K562 (cell line): ENCODE results near the gene NQO2. TPM values are rescaled to one million over a fixed set of nuclear protein-coding genes. Genes with fewer than 3 reads are reported as not detected.

Experiments
- HCFC1 ChIP-seq: IDR thresholded peaks from 2 replicates; pipeline ENCODE4 v1.6.1; 2012; ENCODE audit warnings: low read depth, low read length, improper control_type of control experiment
- NFIC ChIP-seq: fragments of 450-650 bp; IDR thresholded peaks from 2 replicates; pipeline ENCODE4 v1.6.1; 2017; ENCODE audit warnings: mild to moderate bottlenecking, inconsistent platforms
- POLR2A ChIP-seq: fragments of 450-650 bp; conservative IDR thresholded peaks from 2 replicates; pipeline ENCODE4 v1.6.1; 2016
- RBM25 ChIP-seq: fragments of 200-400 bp; formaldehyde crosslinking; IDR thresholded peaks from 2 replicates; pipeline ENCODE4 v1.6.1; 2018; ENCODE audit warnings: low read length, low read depth, moderate library complexity; ENCODE audit not compliant: severe bottlenecking
- ZC3H8 ChIP-seq: fragments of 450-650 bp; IDR thresholded peaks from 2 replicates; pipeline ENCODE4 v1.6.1; 2017
- ZNF165 ChIP-seq: fragments of 250-450 bp; sonication (Bioruptor Pico); IDR thresholded peaks from 2 replicates; pipeline ENCODE4 v1.4.0; 2020; ENCODE audit warnings: borderline replicate concordance
- ZNF239 ChIP-seq: fragments of 250-450 bp; sonication (Bioruptor Pico); IDR thresholded peaks from 2 replicates; pipeline ENCODE4 v1.4.0; 2020; ENCODE audit warnings: mild to moderate bottlenecking
- ZNF507 ChIP-seq: conservative IDR thresholded peaks from 2 replicates; pipeline ENCODE4 v1.6.1; 2017; ENCODE audit warnings: missing genetic modification characterization, missing compliant biosample characterization
- polyA plus RNA-seq, 8 experiments: library from polyadenylated mRNA; depleted of rRNA in 4 of 8; stranded (reverse) in 5 of 8; unstranded in 3 of 8; fragments of >200 nt; fragmentation: Nextera tagmentation in 2 of 8; fragmentation: Illumina TruSeq in 1 of 8; extraction: Ambion mirVana in 2 of 8; extraction: Trizol in 1 of 8; gene quantifications; 2 replicates each; pipeline versions ENCODE4 v1.2.1 to v1.2.3, GENCODE V29; 2011 to 2014; ENCODE audit warnings: inconsistent platforms in 1 of 8, missing spikeins in 1 of 8
- total RNA-seq, 7 experiments: library from RNA; depleted of rRNA in 6 of 7; stranded (reverse); fragments of >200 nt in 6 of 7; fragmentation: Illumina TruSeq in 2 of 7; extraction: Trizol in 2 of 7; gene quantifications; 2 replicates each; pipeline versions ENCODE4 v1.2.1 to v1.2.3, GENCODE V29; 2011 to 2021; ENCODE audit warnings: low replicate concordance in 1 of 7
- TF ChIP-seq, protein P1 (sequence below): fragments of 450-650 bp; IDR thresholded peaks from 2 replicates; pipeline ENCODE4 v1.6.1; 2016; ENCODE audit warnings: mild to moderate bottlenecking, moderate library complexity
- TF ChIP-seq, protein P2 (sequence below): sonication (generic); formaldehyde crosslinking; IDR thresholded peaks from 2 replicates; pipeline ENCODE4 v1.8.0; 2023; ENCODE audit warnings: mild to moderate bottlenecking, missing genetic modification reagents
- TF ChIP-seq, protein P3 (sequence below): fragments of 250-450 bp; sonication (Bioruptor Pico); IDR thresholded peaks from 2 replicates; pipeline ENCODE4 v1.5.0; 2020; ENCODE audit warnings: mild to moderate bottlenecking
- TF ChIP-seq, protein P4 (sequence below): fragments of 450-650 bp; IDR thresholded peaks from one replicate; pipeline ENCODE4 v1.6.1; 2018; ENCODE audit warnings: mild to moderate bottlenecking, moderate library complexity; ENCODE audit not compliant: partially characterized antibody

NQO2 gene
- total and polyA plus RNA-seq, 9 of the 15 experiments (the other 6 are each of a cell fraction or from before 2014, with no cell fraction given) = 54.6 to 214 (median 116) TPM

DNA sequence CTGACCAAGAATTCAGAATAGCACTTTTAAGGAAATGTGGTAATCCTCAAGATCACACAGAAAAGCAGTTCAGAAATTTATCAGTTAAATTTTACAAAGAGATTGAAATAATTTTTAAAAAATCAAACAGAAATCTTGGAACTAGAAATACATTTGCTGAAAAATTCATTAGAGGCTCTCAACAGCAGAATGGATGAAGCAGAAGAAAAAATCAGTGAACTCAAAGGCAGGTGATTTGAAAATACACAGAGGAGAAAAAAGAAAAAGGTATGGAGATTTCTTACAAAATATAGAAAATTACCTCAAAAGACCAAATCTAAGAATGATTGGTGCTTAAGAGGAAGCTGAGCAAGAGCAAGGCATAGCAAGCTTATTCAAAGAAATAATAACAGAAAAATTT is 11.5 kb downstream of the NQO2 start (continued):
- TF ChIP-seq, protein P1, sequence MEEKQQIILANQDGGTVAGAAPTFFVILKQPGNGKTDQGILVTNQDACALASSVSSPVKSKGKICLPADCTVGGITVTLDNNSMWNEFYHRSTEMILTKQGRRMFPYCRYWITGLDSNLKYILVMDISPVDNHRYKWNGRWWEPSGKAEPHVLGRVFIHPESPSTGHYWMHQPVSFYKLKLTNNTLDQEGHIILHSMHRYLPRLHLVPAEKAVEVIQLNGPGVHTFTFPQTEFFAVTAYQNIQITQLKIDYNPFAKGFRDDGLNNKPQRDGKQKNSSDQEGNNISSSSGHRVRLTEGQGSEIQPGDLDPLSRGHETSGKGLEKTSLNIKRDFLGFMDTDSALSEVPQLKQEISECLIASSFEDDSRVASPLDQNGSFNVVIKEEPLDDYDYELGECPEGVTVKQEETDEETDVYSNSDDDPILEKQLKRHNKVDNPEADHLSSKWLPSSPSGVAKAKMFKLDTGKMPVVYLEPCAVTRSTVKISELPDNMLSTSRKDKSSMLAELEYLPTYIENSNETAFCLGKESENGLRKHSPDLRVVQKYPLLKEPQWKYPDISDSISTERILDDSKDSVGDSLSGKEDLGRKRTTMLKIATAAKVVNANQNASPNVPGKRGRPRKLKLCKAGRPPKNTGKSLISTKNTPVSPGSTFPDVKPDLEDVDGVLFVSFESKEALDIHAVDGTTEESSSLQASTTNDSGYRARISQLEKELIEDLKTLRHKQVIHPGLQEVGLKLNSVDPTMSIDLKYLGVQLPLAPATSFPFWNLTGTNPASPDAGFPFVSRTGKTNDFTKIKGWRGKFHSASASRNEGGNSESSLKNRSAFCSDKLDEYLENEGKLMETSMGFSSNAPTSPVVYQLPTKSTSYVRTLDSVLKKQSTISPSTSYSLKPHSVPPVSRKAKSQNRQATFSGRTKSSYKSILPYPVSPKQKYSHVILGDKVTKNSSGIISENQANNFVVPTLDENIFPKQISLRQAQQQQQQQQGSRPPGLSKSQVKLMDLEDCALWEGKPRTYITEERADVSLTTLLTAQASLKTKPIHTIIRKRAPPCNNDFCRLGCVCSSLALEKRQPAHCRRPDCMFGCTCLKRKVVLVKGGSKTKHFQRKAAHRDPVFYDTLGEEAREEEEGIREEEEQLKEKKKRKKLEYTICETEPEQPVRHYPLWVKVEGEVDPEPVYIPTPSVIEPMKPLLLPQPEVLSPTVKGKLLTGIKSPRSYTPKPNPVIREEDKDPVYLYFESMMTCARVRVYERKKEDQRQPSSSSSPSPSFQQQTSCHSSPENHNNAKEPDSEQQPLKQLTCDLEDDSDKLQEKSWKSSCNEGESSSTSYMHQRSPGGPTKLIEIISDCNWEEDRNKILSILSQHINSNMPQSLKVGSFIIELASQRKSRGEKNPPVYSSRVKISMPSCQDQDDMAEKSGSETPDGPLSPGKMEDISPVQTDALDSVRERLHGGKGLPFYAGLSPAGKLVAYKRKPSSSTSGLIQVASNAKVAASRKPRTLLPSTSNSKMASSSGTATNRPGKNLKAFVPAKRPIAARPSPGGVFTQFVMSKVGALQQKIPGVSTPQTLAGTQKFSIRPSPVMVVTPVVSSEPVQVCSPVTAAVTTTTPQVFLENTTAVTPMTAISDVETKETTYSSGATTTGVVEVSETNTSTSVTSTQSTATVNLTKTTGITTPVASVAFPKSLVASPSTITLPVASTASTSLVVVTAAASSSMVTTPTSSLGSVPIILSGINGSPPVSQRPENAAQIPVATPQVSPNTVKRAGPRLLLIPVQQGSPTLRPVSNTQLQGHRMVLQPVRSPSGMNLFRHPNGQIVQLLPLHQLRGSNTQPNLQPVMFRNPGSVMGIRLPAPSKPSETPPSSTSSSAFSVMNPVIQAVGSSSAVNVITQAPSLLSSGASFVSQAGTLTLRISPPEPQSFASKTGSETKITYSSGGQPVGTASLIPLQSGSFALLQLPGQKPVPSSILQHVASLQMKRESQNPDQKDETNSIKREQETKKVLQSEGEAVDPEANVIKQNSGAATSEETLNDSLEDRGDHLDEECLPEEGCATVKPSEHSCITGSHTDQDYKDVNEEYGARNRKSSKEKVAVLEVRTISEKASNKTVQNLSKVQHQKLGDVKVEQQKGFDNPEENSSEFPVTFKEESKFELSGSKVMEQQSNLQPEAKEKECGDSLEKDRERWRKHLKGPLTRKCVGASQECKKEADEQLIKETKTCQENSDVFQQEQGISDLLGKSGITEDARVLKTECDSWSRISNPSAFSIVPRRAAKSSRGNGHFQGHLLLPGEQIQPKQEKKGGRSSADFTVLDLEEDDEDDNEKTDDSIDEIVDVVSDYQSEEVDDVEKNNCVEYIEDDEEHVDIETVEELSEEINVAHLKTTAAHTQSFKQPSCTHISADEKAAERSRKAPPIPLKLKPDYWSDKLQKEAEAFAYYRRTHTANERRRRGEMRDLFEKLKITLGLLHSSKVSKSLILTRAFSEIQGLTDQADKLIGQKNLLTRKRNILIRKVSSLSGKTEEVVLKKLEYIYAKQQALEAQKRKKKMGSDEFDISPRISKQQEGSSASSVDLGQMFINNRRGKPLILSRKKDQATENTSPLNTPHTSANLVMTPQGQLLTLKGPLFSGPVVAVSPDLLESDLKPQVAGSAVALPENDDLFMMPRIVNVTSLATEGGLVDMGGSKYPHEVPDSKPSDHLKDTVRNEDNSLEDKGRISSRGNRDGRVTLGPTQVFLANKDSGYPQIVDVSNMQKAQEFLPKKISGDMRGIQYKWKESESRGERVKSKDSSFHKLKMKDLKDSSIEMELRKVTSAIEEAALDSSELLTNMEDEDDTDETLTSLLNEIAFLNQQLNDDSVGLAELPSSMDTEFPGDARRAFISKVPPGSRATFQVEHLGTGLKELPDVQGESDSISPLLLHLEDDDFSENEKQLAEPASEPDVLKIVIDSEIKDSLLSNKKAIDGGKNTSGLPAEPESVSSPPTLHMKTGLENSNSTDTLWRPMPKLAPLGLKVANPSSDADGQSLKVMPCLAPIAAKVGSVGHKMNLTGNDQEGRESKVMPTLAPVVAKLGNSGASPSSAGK = 0 out of 2 replicates have a peak, but pooled peaks have one; percentile 8
- TF ChIP-seq ZNF239 = no peak
- no peak for TF ChIP-seq POLR2A
- TF ChIP-seq, protein P2, sequence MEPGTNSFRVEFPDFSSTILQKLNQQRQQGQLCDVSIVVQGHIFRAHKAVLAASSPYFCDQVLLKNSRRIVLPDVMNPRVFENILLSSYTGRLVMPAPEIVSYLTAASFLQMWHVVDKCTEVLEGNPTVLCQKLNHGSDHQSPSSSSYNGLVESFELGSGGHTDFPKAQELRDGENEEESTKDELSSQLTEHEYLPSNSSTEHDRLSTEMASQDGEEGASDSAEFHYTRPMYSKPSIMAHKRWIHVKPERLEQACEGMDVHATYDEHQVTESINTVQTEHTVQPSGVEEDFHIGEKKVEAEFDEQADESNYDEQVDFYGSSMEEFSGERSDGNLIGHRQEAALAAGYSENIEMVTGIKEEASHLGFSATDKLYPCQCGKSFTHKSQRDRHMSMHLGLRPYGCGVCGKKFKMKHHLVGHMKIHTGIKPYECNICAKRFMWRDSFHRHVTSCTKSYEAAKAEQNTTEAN (CRISPR knock-in tag) = no peak
- no peak for TF ChIP-seq ZNF165 (CRISPR knock-in tag)
- TF ChIP-seq NFIC = no peak
- TF ChIP-seq, protein P3, sequence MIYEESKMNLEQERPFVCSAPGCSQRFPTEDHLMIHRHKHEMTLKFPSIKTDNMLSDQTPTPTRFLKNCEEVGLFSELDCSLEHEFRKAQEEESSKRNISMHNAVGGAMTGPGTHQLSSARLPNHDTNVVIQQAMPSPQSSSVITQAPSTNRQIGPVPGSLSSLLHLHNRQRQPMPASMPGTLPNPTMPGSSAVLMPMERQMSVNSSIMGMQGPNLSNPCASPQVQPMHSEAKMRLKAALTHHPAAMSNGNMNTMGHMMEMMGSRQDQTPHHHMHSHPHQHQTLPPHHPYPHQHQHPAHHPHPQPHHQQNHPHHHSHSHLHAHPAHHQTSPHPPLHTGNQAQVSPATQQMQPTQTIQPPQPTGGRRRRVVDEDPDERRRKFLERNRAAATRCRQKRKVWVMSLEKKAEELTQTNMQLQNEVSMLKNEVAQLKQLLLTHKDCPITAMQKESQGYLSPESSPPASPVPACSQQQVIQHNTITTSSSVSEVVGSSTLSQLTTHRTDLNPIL (CRISPR knock-in tag) = no peak
- no peak for TF ChIP-seq ZNF507 (tag)
- TF ChIP-seq HCFC1 = no peak
- no peak for TF ChIP-seq ZC3H8
- TF ChIP-seq RBM25 = peak; percentile 36
- TF ChIP-seq, protein P4, sequence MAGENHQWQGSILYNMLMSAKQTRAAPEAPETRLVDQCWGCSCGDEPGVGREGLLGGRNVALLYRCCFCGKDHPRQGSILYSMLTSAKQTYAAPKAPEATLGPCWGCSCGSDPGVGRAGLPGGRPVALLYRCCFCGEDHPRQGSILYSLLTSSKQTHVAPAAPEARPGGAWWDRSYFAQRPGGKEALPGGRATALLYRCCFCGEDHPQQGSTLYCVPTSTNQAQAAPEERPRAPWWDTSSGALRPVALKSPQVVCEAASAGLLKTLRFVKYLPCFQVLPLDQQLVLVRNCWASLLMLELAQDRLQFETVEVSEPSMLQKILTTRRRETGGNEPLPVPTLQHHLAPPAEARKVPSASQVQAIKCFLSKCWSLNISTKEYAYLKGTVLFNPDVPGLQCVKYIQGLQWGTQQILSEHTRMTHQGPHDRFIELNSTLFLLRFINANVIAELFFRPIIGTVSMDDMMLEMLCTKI = no peak
